A204.1 (cell line): Measurements from ENCODE around the gene RHBDL2.
"Not testable (repeated sequence)": the region's sequence is repeated elsewhere in the genome, so short reads cannot be mapped to it uniquely, and the experiment has no call there.

Experiments used
- FAIRE-seq: peaks from 2 replicates; lab custom pipeline; 2012; peaks lifted over from hg19 to GRCh38; lab: Jason Lieb, UNC

Gene RHBDL2

GRCh38 chr1:38941527-38942019, at the start of gene RHBDL2:
TSS of gene RHBDL2 (minus strand) at chr1:38941830. CDS start at chr1:38919212, 22,618 bp downstream.
- FAIRE-seq = no peak

- no peak for FAIRE-seq
Observed at GRCh38 chr1:38990738-38991637, 49.4 kb upstream of the RHBDL2 start, which contains the start of gene AKIRIN1. TSS of gene AKIRIN1 (plus strand) at chr1:38991276. CDS start at chr1:38991381, 105 bp downstream.

- peak; percentile 11 for FAIRE-seq
Observed at GRCh38 chr1:38990386-38990737, 48.7 kb upstream of the RHBDL2 start.

- FAIRE-seq = no peak
Observed at GRCh38 chr1:38989979-38990378, 48.3 kb upstream of the RHBDL2 start.

- FAIRE-seq = not testable (repeated sequence)
Observed at GRCh38 chr1:38979380-38979779, 37.8 kb upstream of the RHBDL2 start.

GRCh38 chr1:38978245-38978542, 36.6 kb upstream of the RHBDL2 start:
- not testable (repeated sequence) for FAIRE-seq

- FAIRE-seq = not testable (repeated sequence)
Observed at GRCh38 chr1:38977399-38978244, 36.0 kb upstream of the RHBDL2 start.

GRCh38 chr1:38973659-38974437, 32.2 kb upstream of the RHBDL2 start:
- no peak for FAIRE-seq

GRCh38 chr1:38973145-38973544, 31.5 kb upstream of the RHBDL2 start:
- not testable (repeated sequence) for FAIRE-seq

GRCh38 chr1:38964140-38964548, 22.5 kb upstream of the RHBDL2 start:
- FAIRE-seq = no peak

GRCh38 chr1:38962560-38962959, 20.9 kb upstream of the RHBDL2 start:
- FAIRE-seq = no peak

GRCh38 chr1:38962113-38962512, 20.5 kb upstream of the RHBDL2 start:
- FAIRE-seq = no peak

- FAIRE-seq = no peak
Observed at GRCh38 chr1:38958967-38959366, 17.3 kb upstream of the RHBDL2 start.

GRCh38 chr1:38953433-38953860, 11.8 kb upstream of the RHBDL2 start:
- FAIRE-seq = no peak

GRCh38 chr1:38950553-38950952, 8.9 kb upstream of the RHBDL2 start:
- FAIRE-seq = no peak

- no peak for FAIRE-seq
Observed at GRCh38 chr1:38944547-38944946, 2.9 kb upstream of the RHBDL2 start.

GRCh38 chr1:38942664-38943428, 1.2 kb upstream of the RHBDL2 start:
- FAIRE-seq = no peak

GRCh38 chr1:38941093-38941492, 537 bp downstream of the RHBDL2 start:
- no peak for FAIRE-seq

GRCh38 chr1:38940339-38941047, 1.1 kb downstream of the RHBDL2 start:
- FAIRE-seq = no peak

GRCh38 chr1:38938722-38939260, 2.8 kb downstream of the RHBDL2 start:
- FAIRE-seq = no peak
